D721Med (cell line): ENCODE measurements around the gene PPP1R26.

Experiments
- DNase-seq: peaks from one replicate; pipeline ENCODE4 v3.0.0; 2011; ENCODE audit warnings: low spot score; ENCODE audit not compliant: insufficient read length
- FAIRE-seq: peaks from 2 replicates; lab custom pipeline; 2011; peaks lifted over from hg19 to GRCh38; lab: Jason Lieb, UNC
- TF ChIP-seq, protein P1 (sequence below): IDR thresholded peaks from 2 replicates; pipeline ENCODE4 v1.5.1; 2012; ENCODE audit warnings: mild to moderate bottlenecking, control low read depth; ENCODE audit not compliant: insufficient read depth; ENCODE audit errors: missing control alignments

Gene PPP1R26

DNA sequence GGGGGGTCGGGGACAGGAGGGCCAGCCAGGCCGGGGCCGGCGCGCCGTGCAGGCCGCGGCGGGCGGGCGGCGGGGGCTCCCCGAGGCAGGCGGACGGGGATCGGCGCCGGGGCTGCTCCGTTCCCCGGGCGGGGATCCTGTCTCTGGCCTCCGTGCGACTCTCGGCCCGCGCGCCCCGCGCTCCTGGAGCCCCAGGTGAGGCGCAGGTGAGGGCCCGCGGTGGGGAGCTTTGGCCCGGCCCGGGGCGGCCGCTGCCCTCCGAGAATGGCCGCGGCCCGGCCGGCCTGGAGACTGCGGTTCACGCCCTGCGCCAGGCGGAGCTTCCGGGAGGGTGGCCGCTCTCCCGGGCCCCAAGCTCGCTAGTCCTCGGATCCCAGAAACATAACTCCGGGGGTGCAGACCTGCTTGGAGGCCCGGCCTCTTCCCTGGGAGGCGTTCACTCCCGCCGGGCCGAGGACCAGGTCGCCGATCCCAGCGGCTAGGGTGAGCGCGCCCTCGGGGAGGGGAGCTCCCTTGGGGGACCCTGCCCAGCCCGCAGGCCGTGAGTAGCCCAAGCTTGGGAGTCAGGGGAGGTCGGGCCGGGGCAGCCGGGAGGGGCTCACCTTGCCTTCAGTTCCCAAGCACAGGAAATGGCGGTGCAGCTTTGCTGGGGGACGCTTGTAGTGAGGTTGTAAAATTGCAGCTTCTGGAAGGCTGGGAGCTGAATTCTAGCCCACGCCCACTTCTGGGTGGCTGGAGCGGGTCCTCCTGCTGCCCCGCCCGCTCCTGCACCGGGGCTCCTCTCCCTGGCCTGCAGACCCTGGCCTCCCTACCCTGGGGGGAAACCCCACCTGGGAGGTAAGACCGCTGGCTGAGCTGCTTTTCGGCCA, 723 bp downstream of the PPP1R26 start:
- TF ChIP-seq, protein P1, sequence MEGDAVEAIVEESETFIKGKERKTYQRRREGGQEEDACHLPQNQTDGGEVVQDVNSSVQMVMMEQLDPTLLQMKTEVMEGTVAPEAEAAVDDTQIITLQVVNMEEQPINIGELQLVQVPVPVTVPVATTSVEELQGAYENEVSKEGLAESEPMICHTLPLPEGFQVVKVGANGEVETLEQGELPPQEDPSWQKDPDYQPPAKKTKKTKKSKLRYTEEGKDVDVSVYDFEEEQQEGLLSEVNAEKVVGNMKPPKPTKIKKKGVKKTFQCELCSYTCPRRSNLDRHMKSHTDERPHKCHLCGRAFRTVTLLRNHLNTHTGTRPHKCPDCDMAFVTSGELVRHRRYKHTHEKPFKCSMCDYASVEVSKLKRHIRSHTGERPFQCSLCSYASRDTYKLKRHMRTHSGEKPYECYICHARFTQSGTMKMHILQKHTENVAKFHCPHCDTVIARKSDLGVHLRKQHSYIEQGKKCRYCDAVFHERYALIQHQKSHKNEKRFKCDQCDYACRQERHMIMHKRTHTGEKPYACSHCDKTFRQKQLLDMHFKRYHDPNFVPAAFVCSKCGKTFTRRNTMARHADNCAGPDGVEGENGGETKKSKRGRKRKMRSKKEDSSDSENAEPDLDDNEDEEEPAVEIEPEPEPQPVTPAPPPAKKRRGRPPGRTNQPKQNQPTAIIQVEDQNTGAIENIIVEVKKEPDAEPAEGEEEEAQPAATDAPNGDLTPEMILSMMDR, result no peak
- no peak for DNase-seq
- no peak for FAIRE-seq

- TF ChIP-seq, protein P1, result no peak
- DNase-seq (no peak), FAIRE-seq (no peak)
Observed at GRCh38 chr9:135480940-135481310, 1.3 kb downstream of the PPP1R26 start.

DNA sequence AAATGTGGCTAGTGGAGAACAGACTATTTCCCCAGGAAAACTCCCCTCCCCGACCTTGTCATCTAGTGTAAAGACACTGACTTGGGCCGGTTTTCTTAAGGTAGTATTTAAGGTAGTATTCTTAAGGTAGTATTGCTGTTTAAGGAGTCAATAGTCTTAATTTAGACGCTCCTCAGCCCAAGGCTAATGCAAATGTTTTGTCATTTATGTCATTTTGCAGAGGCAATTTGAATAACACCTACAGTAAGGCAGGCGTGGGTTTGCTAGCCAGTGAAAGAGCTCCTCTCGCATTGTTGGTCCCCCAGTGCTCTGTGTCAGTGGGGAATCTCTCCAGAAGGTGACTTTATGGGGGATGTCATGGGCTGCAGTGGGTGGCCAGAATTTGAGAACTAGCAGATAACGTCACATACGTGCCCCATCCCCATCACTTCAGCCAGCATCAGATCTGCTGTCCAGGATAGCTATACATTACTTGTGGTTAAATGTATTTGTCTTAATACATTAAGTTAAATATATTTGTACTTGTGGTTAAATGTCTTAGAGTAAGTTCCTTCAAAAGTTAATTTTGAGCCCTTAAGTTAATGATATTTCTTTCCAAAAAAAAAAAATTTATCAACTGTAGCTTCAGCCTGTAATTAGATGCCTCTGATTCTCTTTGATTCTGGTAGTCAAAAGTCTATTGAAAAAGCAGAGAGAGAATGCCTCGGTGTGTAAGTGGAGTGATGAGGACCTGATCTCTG, 2.6 kb downstream of the PPP1R26 start:
- FAIRE-seq (no peak), DNase-seq (no peak)
- TF ChIP-seq, protein P1, result no peak

- no peak for FAIRE-seq
- DNase-seq, result no peak
- TF ChIP-seq, protein P1, result no peak
Observed at GRCh38 chr9:135484460-135485277, 5.1 kb downstream of the PPP1R26 start.

GRCh38 chr9:135485385-135485784, 5.8 kb downstream of the PPP1R26 start:
- FAIRE-seq (no peak), DNase-seq (no peak)
- TF ChIP-seq, protein P1, result no peak

- TF ChIP-seq, protein P1, result no peak
Observed at GRCh38 chr9:135485832-135486231, 6.2 kb downstream of the PPP1R26 start.

More at GRCh38 chr9:135485832-135486231, 6.2 kb downstream of the PPP1R26 start:
- no peak for FAIRE-seq
- DNase-seq, result no peak
